ENCODE data around the gene RHOU. TPM values are rescaled to one million over a fixed set of nuclear protein-coding genes. Genes with fewer than 3 reads are reported as not detected.

The RHOU gene
- total RNA-seq, 1 donor from 2014 or later: 67.0 TPM

DNA sequence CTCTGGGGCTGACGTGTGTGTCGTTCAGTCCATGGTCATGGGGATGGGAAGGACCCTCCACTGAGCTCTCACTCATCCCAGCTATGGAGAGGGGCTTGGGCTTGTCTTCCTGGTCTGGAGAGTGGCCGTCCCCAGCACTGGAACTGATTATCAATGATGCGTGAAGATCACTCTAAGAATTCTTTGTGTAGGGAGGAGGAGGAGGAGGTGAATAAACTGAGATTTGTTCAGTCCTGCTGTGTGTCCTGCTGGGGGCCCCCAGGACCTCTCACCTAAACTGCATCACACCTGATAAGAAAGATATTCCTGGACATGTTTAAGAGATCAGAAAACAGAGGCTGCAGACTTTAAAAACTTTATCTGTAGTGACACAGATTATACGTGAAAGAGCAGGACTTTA lies 21.2 kb downstream of the RHOU start:
- no peaks in the 10 kb centered on the region for H3K79me2 ChIP-seq (ENCODE audit: low read depth)
- no peaks in the 10 kb centered on the region for H3K36me3 ChIP-seq
- Mint-ChIP-seq H3K36me3 (no peaks in the 10 kb centered on the region), H3K27me3 (ENCODE audit: insufficient read depth, low read depth) (peaks cover 10% of the 10 kb centered on the region), H3K9me3 (peaks cover 3% of the 10 kb centered on the region), H3K4me3 (no peak overlapping the region), H3K4me1 (peaks cover 27% of the 10 kb centered on the region), H3K27ac (no peak overlapping the region)
- no peaks in the 10 kb centered on the region for H3F3A ChIP-seq (ENCODE audit: low read depth)
- no peaks in the 10 kb centered on the region for H4K20me1 ChIP-seq (ENCODE audit: low read depth)
- H3K9ac ChIP-seq: no peak overlapping the region
- H3K4me1 ChIP-seq: peaks cover 4% of the 10 kb centered on the region
- H3K27ac ChIP-seq: no peak overlapping the region
- no peak overlapping the region for H3K4me2 ChIP-seq
- H3K9me3 ChIP-seq (ENCODE audit: low read depth): no peaks in the 10 kb centered on the region
- no peak for DNase-seq (ENCODE audit: low spot score)
- H3K27me3 ChIP-seq: no peaks in the 10 kb centered on the region
- no peak overlapping the region for H3K4me3 ChIP-seq
- TF ChIP-seq, protein P1, sequence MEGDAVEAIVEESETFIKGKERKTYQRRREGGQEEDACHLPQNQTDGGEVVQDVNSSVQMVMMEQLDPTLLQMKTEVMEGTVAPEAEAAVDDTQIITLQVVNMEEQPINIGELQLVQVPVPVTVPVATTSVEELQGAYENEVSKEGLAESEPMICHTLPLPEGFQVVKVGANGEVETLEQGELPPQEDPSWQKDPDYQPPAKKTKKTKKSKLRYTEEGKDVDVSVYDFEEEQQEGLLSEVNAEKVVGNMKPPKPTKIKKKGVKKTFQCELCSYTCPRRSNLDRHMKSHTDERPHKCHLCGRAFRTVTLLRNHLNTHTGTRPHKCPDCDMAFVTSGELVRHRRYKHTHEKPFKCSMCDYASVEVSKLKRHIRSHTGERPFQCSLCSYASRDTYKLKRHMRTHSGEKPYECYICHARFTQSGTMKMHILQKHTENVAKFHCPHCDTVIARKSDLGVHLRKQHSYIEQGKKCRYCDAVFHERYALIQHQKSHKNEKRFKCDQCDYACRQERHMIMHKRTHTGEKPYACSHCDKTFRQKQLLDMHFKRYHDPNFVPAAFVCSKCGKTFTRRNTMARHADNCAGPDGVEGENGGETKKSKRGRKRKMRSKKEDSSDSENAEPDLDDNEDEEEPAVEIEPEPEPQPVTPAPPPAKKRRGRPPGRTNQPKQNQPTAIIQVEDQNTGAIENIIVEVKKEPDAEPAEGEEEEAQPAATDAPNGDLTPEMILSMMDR (IDR thresholded peaks at IDR 0.05): no peak
- TF ChIP-seq EZH2 (IDR thresholded peaks at IDR 0.05): no peak
- TF ChIP-seq EZH2phosphoT487 (IDR thresholded peaks at IDR 0.05): no peak
- no peak overlapping the region for H2AFZ ChIP-seq (replicated peaks)

DNA sequence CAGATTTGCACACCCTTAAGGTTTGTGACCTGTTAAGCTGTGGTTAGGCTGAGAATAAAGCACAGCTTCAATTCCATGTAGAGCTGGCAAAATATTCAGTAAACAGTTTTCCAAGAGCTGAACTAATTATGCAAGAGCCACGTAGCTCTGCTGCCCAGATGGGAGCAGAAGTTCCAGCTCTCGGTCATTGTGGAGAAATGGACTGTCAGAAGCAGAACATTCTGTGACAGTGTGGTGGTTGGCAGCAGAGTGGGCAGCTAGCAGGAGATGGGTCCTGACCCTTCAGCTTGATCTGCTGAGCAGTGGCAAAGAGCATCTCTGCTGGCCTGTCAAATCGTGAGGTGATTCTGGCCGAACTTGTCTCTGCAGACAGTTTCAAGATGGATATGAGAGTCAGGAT lies 23.2 kb downstream of the RHOU start:
- Mint-ChIP-seq H3K4me1 (peaks cover 31% of the 10 kb centered on the region), H3K9me3 (peaks cover 3% of the 10 kb centered on the region), H3K4me3 (no peak overlapping the region), H3K36me3 (no peaks in the 10 kb centered on the region), H3K27ac (no peak overlapping the region), H3K27me3 (ENCODE audit: insufficient read depth, low read depth) (peaks cover 9% of the 10 kb centered on the region)
- Histone ChIP-seq H3K36me3 (no peaks in the 10 kb centered on the region), H3K4me3 (no peak overlapping the region), H2AFZ (replicated peaks) (no peak overlapping the region), H3F3A (ENCODE audit: low read depth) (no peaks in the 10 kb centered on the region), H4K20me1 (ENCODE audit: low read depth) (no peaks in the 10 kb centered on the region), H3K79me2 (ENCODE audit: low read depth) (no peaks in the 10 kb centered on the region), H3K27me3 (no peaks in the 10 kb centered on the region), H3K9me3 (ENCODE audit: low read depth) (no peaks in the 10 kb centered on the region), H3K27ac (no peak overlapping the region), H3K9ac (no peak overlapping the region), H3K4me2 (no peak overlapping the region), H3K4me1 (peaks cover 10% of the 10 kb centered on the region)
- no peak for DNase-seq (ENCODE audit: low spot score)
- TF ChIP-seq, protein P1 (IDR thresholded peaks at IDR 0.05): no peak
- TF ChIP-seq EZH2 (IDR thresholded peaks at IDR 0.05): no peak
- no peak for TF ChIP-seq EZH2phosphoT487 (IDR thresholded peaks at IDR 0.05)

- no peaks in the 10 kb centered on the region for H3K79me2 ChIP-seq (ENCODE audit: low read depth)
- Mint-ChIP-seq H3K27ac (no peak overlapping the region), H3K4me1 (peaks cover 16% of the 10 kb centered on the region), H3K4me3 (no peak overlapping the region), H3K9me3 (peaks cover 3% of the 10 kb centered on the region), H3K27me3 (ENCODE audit: insufficient read depth, low read depth) (peaks cover 9% of the 10 kb centered on the region), H3K36me3 (no peaks in the 10 kb centered on the region)
- H4K20me1 ChIP-seq (ENCODE audit: low read depth): no peaks in the 10 kb centered on the region
- H3K27ac ChIP-seq: no peak overlapping the region
- H2AFZ ChIP-seq (replicated peaks): no peak overlapping the region
- no peak for DNase-seq (ENCODE audit: low spot score)
- H3K9me3 ChIP-seq (ENCODE audit: low read depth): no peaks in the 10 kb centered on the region
- H3K4me3 ChIP-seq: no peak overlapping the region
- H3F3A ChIP-seq (ENCODE audit: low read depth): no peaks in the 10 kb centered on the region
- H3K4me1 ChIP-seq: peaks cover 9% of the 10 kb centered on the region
- no peaks in the 10 kb centered on the region for H3K36me3 ChIP-seq
- H3K4me2 ChIP-seq: no peak overlapping the region
- H3K9ac ChIP-seq: no peak overlapping the region
- no peaks in the 10 kb centered on the region for H3K27me3 ChIP-seq
- TF ChIP-seq, protein P1 (IDR thresholded peaks at IDR 0.05): no peak
- TF ChIP-seq EZH2phosphoT487 (IDR thresholded peaks at IDR 0.05): no peak
- TF ChIP-seq EZH2 (IDR thresholded peaks at IDR 0.05): no peak
Measured at GRCh38 chr1:228760979-228761378, 25.7 kb downstream of the RHOU start.

Data from neural progenitor cell (in vitro differentiated cells).